Activated CD4-positive, alpha-beta T cell treated with anti-CD3 and anti-CD28 coated beads for 1 hour (primary cell): ENCODE results near the gene GDPD5.

ENCODE experiments used
- DNase-seq: peaks from one replicate; pipeline ENCODE4 v3.0.0-alpha.2; 2020

The GDPD5 gene

GRCh38 chr11:75487365-75487764 lies 38.4 kb downstream of the GDPD5 start:
- no peak for DNase-seq

- DNase-seq, result no peak
These were observed 40.0 kb downstream of the GDPD5 start for GRCh38 chr11:75485742-75486141.

- DNase-seq, result no peak
These were observed 42.7 kb downstream of the GDPD5 start for GRCh38 chr11:75482931-75483469.

GRCh38 chr11:75481922-75482606 lies 43.7 kb downstream of the GDPD5 start:
- DNase-seq, result no peak

- DNase-seq, result no peak
These were observed 44.4 kb downstream of the GDPD5 start for GRCh38 chr11:75481223-75481921.

GRCh38 chr11:75480185-75481175 lies 45.3 kb downstream of the GDPD5 start:
- DNase-seq, result no peak

DNA sequence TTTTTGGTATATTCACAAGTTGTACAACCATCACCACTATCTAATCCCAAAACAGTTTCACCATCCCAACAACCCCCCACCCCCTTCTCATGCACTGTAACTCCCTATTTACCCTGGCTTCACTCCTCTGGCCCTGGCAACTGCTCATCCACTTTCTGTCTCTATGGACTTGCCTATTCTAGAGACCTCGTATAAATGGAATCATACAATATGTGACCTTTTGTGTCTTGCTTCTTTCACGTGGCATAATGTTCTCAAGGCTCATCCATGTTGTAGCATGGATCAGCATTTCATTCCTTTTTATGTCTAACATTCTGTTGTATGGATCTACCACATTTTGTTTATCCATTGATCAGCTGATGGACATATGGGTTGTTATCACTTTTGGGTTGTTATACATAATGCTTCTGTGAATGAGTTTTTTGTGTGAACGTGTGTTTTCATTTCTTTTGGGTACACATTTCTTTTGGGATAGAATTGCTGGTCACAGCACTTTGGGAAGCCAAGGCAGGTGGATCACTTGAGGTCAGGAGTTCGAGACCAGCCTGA lies 46.1 kb downstream of the GDPD5 start:
- DNase-seq, result no peak

DNA sequence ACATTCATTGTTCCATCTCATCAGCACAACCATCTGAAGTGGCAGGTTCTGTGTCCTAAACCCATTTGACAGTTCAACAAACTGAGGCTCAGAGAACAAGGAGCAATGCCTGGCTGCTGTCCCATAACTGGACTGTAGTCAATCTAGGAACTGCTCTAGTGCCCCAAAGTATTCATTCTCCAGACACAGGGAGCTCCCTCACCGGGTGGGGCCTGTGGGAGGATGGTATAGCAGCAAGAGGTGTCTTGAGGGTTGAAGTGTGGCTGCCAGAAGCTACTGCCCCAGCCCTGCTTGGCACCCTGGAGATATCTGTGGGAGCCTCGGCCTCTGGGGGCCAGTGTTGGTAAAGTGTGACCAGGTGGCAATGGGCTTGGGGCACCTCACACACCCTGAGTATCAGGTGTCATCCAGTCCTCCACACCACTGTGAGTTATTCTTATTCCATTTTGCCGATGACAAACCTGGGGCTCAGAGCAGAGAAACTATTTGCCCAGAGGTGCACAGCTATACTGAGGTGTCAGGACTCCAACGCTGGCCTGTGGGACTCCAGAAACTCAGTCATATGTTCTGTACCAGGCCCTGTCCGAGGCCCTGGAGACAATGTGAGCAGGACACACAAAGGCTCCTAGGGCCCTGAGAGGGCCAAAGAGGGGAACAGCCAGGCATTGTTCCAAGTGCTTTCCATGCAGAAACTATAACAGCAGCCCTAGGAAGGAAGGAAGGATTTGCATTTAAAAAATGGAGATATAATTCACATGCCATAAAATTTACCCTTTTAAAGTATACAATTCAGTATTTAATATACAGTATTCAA lies 46.8 kb downstream of the GDPD5 start:
- DNase-seq, result no peak

- DNase-seq, result no peak
These were observed 48.2 kb downstream of the GDPD5 start for GRCh38 chr11:75477614-75477935.

DNA sequence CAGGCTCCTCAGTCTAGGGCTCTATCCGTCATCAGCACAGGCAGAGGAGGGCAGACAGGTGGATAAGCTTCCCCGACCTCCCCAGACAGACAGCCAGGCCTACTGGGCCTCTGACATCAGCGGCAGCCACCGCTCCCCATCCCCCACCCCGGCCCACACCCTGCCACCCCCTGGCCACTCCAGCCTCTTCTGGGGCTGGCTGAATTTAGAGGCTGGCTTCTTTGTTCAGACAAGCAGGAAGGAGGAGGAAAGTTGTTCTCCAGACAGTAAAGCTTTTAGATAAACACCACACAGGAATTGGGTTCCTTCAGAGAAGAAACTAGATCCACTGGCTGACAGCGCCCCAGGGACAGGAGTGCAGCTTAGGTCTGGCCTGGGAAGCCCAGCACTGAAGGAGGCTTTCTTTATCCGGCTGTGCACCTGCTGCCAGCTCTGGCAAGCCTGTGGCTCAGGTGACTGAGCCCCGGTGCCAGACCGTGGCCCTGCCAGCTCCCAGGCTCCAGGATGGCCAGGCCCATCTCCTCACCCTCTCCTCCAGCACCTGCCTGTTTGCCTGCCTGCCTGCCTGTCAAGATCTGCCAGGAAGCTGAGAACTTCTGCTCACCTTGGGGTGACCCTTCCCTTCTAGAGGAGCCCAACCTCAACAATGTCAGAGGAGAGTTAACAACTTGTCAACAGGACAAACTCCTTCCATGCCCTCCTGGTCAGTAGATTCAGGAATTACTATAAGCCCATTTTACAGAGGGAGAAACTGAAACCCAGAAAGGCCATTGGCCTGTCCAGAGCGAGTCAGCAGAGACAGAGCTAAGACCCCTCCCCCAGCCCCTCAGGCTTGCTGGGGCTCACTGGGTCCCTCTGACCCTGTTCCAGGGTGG lies 48.8 kb downstream of the GDPD5 start:
- no peak for DNase-seq

- no peak for DNase-seq
These were observed 49.7 kb downstream of the GDPD5 start for GRCh38 chr11:75475767-75476650.

DNA sequence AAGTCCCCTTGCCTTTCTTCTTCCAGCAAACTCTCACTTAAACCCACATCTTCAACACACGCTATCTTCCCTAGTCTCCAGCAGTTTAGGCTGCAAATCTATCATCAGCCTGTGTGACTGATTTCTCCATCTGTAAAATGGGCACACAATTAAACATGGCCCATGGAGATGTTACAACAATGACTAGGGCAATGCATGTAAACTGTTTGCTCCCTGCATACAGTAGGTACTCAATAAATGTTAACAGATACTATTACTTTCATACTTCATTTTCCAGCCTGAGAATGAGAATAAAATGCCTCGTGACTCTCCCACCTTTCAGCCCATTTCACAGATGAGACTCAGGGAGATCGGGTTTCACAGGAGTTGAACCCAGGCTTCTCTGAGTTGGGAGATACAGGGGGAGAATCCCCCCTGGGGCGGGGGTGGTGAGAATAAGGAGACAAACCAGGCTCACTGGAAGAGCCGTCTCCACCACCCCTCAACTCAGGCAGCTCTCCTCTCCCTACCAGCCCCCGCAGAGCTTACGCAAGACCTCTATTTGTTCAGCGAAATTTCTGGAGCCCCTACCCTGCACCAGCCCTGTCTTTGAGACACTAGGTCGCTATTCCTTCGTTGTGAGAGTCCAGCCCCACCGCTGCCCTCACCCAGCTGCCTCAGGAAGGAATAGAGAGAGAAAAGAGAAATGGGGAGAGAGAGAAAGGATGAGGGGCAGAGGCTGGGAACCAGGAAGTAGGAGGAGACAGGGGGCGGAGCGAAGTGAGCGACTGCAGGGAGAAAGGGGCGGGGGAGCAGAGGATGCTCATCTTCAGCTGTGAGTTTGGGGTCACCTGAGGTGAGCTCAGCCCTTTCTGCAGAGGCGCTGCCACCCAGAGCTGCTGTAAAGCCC lies 50.6 kb downstream of the GDPD5 start:
- DNase-seq, result peak; percentile 17

DNA sequence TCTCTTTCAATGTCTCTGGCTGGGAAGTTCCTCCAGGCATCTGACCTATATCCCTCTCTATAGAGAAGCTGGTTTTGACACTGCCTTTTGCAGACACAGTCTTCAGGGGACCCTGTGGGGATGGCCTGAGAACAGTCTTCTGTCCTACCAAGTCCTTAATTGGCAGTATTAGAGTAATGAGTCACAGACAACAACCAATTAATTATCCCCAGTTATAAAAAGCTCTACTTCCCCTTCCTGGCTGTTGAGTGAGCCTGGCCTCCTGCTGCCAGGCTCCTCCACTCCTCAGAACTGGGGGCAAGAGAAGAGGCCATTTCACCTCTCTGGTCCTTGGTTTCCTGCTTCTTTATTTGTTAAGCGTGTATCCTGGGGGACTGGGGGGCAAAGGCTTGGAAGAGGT lies 51.5 kb downstream of the GDPD5 start:
- DNase-seq, result no peak

GRCh38 chr11:75473684-75474083 lies 52.1 kb downstream of the GDPD5 start:
- no peak for DNase-seq

DNA sequence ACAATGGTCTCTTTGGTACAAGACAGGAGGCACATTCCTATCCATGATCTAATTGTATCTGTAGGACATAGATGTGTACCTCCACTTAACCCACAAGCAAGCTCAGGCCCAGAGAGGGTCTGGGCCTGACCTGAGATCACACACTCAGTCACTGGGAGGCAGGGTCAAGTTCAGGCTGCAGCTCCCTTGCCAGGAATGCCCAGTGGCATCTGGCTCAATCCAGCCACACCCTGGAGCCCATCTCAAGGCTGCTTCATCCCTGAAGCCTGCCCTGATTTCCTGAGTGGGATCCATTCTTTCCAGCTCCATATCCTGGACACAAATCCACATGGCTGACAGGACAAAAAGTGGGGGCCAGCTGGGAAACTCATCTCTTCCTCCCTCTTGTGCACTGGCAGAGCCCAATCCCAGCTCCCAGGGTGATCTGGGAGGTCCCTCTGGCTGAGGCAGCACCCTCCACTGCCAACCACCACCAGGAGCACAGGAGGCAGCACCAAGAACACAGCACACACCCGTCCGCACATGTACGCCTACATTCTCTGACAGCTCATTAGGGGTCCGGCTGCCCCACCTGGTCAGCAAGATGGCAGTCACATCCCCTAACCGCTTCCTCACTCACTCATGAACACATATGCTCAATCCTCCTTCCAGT lies 53.5 kb downstream of the GDPD5 start:
- no peak for DNase-seq

DNA sequence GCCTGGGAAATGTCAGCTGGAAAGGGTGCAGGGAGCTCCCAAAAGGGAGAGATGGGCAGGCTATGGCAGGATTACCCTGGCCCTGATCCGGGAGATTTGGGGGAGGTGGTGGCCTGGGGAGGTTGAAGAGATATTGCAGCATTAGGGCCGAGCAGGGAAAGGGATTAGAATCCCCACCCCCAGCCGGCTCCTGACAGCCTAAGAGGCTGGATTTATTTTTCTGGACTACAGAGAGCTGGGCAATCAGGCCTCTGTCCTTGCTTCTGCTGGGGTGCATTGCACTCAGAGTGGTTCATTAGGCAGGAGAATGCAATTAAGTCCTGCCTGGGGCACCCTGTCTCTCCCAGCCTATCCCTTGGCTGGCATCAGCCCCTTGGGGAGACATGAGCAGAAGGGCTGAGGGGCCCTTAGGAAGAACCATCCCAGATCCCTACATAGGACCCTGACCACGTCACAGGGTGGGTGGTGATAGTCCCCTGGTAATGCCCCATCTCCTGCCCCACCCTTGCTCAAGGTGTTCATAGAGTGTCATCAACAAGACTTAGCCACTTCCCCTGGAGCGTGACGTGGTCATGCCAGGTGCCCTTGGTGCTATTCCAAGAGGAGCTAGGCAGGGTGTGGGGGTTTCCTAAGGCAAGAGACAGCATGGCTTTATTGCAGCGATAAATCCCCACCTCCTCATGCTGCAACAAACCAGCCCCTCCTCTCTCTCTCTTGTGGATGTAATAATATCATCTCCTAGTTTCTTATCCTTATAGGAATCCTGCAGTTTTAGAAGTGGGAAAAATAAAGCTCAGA lies 54.4 kb downstream of the GDPD5 start:
- no peak for DNase-seq

GRCh38 chr11:75470476-75471080 lies 55.2 kb downstream of the GDPD5 start:
- no peak for DNase-seq
